Measurements from ENCODE around the gene DPEP1. TPM values are rescaled to one million over a fixed set of nuclear protein-coding genes. Genes with fewer than 3 reads are reported as not detected.
"Not testable (repeated sequence)": the region's sequence is repeated elsewhere in the genome, so short reads cannot be mapped to it uniquely, and the experiment has no call there.

The DPEP1 gene
- total and polyA plus RNA-seq, 8 donors = 0.31 to 10.4 (median 6.9) TPM

DNA sequence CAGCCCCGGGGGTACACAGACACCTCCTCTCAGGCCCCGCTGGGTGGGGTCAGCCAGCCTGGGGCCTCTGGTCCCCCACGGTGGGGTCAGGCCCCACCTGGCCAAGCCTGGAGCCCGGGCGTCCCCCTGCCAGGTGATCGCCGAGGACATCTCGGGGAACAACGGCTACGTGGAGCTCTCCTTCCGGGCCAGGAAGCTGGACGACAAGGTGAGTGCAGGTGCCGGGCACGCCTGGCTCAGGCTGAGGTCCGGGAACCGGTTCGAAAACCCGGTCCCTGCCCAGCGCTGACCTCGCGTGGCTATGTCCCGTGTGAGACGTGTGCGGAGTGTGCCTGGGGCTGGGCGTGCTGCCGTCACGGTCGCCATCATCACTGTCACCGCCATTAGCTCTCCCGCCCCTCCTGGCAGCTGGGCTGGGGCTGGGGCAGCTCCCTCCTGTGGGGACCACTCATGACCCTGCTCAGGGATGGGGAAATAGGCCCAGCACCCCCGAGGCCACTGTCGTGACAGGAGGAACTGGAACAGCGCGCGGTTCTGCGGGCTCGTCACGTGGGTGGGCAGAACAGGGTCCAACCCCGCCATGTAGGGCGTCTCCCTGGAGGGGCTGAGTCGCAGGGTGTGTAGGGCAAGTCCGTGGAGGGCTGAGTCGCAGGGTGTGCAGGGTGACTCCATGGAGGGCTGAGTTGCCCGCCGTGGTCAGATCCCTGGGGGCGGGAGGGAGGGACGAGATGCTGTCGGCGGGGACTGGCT is 29.4 kb upstream of the DPEP1 start:
- Histone ChIP-seq H3K9me3 (no peaks in the 10 kb centered on the region), H3K4me3 (no peak overlapping the region), H3K4me1 (peaks cover 3 to 14% of the 10 kb centered on the region in 2 donors), H3K36me3 (no peaks in the 10 kb centered on the region), H3K27ac (no peak overlapping the region), H3K27me3 (no peaks in the 10 kb centered on the region)
- TF ChIP-seq, protein P1, sequence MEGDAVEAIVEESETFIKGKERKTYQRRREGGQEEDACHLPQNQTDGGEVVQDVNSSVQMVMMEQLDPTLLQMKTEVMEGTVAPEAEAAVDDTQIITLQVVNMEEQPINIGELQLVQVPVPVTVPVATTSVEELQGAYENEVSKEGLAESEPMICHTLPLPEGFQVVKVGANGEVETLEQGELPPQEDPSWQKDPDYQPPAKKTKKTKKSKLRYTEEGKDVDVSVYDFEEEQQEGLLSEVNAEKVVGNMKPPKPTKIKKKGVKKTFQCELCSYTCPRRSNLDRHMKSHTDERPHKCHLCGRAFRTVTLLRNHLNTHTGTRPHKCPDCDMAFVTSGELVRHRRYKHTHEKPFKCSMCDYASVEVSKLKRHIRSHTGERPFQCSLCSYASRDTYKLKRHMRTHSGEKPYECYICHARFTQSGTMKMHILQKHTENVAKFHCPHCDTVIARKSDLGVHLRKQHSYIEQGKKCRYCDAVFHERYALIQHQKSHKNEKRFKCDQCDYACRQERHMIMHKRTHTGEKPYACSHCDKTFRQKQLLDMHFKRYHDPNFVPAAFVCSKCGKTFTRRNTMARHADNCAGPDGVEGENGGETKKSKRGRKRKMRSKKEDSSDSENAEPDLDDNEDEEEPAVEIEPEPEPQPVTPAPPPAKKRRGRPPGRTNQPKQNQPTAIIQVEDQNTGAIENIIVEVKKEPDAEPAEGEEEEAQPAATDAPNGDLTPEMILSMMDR (IDR thresholded peaks at IDR 0.05) = no peak
- intact Hi-C loops (cut with DNase I) = no loop called here
- ATAC-seq (no peak), DNase-seq (peak in 1 of 4 donors; percentile 69)

DNA sequence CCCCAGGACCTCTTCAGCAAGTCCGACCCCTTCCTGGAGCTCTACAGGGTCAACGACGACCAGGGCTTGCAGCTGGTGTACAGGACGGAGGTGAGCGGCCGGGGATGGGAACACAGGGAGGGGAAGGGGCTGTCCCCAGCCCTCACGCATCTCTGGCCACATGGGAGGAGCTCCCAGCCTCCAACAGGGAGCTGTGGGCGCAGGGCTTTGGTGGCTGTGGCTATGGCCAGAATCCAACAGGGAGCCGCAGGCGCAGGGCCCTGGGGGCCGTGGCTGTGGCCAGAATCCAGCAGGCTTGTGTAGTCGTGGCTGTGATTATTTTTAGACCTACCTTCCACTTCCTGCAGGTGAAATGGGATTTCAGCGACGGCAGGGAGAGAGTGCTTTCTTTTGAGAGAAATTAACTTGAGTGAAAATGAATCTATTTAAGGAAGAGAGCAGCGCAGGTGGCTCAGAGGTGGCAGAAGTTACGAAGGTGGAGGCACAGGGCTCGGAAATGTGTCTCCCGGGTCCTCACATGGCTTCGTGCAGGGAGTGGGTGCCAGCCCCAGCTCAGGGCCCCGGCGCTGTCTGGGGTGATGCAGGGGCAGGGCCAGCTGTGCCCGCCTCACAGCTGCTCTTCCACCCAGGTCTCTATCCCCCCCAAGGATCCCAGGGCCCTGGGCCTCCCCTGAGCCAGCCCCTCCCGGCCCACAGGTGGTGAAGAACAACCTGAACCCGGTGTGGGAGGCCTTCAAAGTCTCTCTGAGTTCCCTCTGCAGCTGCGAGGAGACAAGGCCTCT is 28.5 kb upstream of the DPEP1 start:
- Histone ChIP-seq H3K27ac (no peak overlapping the region), H3K4me3 (no peak overlapping the region), H3K4me1 (peaks cover 3 to 14% of the 10 kb centered on the region in 2 donors), H3K9me3 (no peaks in the 10 kb centered on the region), H3K27me3 (no peaks in the 10 kb centered on the region), H3K36me3 (no peaks in the 10 kb centered on the region)
- DNase-seq = peak in 1 of 4 donors; percentile 74
- TF ChIP-seq, protein P1 (IDR thresholded peaks at IDR 0.05) = no peak
- no peak for ATAC-seq
- intact Hi-C loops (cut with DNase I) = no loop called here

DNA sequence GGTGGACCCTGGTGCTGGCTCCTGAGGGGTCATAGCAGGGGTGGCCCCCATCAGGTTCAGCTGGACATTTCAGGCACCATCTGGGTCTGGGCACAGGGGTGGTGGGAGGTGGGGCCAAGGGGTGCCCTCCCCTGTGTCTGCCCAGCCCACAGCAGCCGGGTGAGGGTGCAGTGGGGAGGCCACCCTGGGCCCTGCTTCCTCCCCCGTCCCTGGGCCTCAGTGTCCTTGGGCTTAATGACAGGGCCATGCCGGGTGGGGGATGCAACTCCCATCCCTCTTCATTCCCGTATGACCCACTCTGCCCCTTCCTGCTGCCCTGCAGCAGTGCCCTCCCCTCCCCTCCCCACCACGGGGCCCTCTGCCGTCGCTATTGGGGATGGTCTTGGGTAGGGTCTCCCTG is 27.2 kb upstream of the DPEP1 start:
- H3K9me3 ChIP-seq = no peaks in the 10 kb centered on the region
- ATAC-seq (no peak), DNase-seq (no peak)
- intact Hi-C loops (cut with DNase I) = no loop called here
- no peak overlapping the region for H3K4me3 ChIP-seq
- H3K27ac ChIP-seq = no peak overlapping the region
- TF ChIP-seq, protein P1 (IDR thresholded peaks at IDR 0.05) = no peak
- H3K36me3 ChIP-seq = no peaks in the 10 kb centered on the region
- H3K4me1 ChIP-seq = peaks cover 3 to 14% of the 10 kb centered on the region in 2 donors
- no peaks in the 10 kb centered on the region for H3K27me3 ChIP-seq

DNA sequence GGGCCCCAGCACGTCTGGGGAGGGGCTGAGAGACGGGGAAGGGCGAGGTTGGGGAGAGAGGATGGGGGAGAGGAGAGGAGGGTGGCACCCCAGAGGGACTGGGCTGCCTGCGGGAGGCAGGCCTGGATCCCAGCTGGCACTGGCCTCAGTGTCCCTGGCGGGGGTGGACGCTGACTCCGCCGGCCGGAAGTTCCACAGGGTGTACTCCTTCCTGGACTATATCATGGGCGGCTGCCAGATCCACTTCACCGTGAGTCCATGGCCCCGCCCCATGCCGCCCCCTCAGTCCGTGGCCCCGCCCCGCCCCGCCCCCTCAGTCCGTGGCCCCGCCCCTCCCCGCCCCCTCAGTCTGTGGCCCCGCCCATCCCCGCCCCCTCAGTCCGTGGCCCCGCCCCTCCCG is 26.6 kb upstream of the DPEP1 start:
- no peak for DNase-seq
- intact Hi-C loops (cut with DNase I) = no loop called here
- no peak overlapping the region for H3K27ac ChIP-seq
- ATAC-seq = no peak
- H3K4me1 ChIP-seq = peaks cover 2 to 12% of the 10 kb centered on the region in 2 donors
- H3K36me3 ChIP-seq = no peaks in the 10 kb centered on the region
- H3K4me3 ChIP-seq = no peak overlapping the region
- no peaks in the 10 kb centered on the region for H3K27me3 ChIP-seq
- TF ChIP-seq, protein P1 (IDR thresholded peaks at IDR 0.05) = no peak
- H3K9me3 ChIP-seq = no peaks in the 10 kb centered on the region

DNA sequence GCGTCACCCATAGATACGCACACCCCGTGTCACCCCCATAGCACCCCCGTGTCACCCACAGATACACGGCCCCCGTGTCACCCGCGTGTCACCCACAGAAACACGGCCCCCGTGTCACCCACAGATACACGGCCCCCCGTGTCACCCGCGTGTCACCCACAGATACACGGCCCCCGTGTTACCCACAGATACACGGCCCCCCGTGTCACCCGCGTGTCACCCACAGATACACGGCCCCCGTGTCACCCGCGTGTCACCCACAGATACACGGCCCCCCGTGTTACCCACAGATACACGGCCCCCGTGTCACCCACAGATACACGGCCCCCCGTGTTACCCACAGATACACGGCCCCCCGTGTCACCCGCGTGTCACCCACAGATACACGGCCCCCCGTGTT is 25.8 kb upstream of the DPEP1 start:
- H3K36me3 ChIP-seq; H3K27ac ChIP-seq; H3K9me3 ChIP-seq; intact Hi-C loops (cut with DNase I); H3K4me1 ChIP-seq; H3K27me3 ChIP-seq; H3K4me3 ChIP-seq; ATAC-seq: not testable (repeated sequence)
- peak in 1 of 4 donors; percentile 81 for DNase-seq
